K562 (cell line): ENCODE measurements around the gene MEGF11. TPM values are rescaled to one million over a fixed set of nuclear protein-coding genes. Genes with fewer than 3 reads are reported as not detected.

Source experiments
- ATAC-seq: fragments of 200-7000 bp; cut with Tn5 transposase; 3 replicates; pipeline ENCODE4 v1.9.1; 2020; ENCODE audit warnings: moderate library complexity
- BruUV-seq: library from RNA; stranded (reverse); fragments of 400-500 nt; replicated peaks from 2 replicates; lab custom pipeline; 2021; lab: Mats Ljungman, UMichigan
- CTCF ChIA-PET: fragments of 300-600 bp; formaldehyde crosslinking; extraction: SDS; loops from one replicate; lab custom pipeline; 2021; ENCODE audit warnings: low intra/inter-chr PET ratio; lab: Yijun Ruan, JAX
- POLR2A ChIA-PET: fragments of 300-600, 350-650 bp; sonication (Branson Sonifier 250); formaldehyde crosslinking; extraction: SDS; loops from one replicate; lab custom pipeline; 2021; ENCODE audit warnings: antibody characterized with exemption, inconsistent platforms; lab: Yijun Ruan, JAX
- DNase-seq, 4 experiments: peaks; one replicate each; pipeline versions ENCODE4 v3.0.0 to v3.0.0-alpha.2; 2011 to 2018; ENCODE audit warnings: low spot score in 3 of 4, mixed read lengths in 3 of 4; ENCODE audit errors: extremely low read depth in 1 of 4
- FAIRE-seq: peaks from 2 replicates; lab custom pipeline; 2011; peaks lifted over from hg19 to GRCh38; lab: Jason Lieb, UNC
- H2AFZ ChIP-seq: 2 replicates; pipeline ENCODE4 v1.6.0; 2011; ENCODE audit warnings: low read depth, low read length, control low read depth, inconsistent platforms
- H3K27ac ChIP-seq: fragments of 200-600 bp; 3 replicates; pipeline ENCODE4 v1.8.0; 2011; ENCODE audit warnings: low read depth, mild to moderate bottlenecking, control low read depth, inconsistent platforms, low read length, moderate library complexity, mixed read lengths; ENCODE audit errors: extremely low read depth
- H3K27me3 ChIP-seq, 2 experiments: fragments of 300-600 bp in 1 of 2; 2 replicates in 1 of 2; 3 replicates in 1 of 2; pipeline versions ENCODE4 v1.6.0 to v1.8.0; 2011; ENCODE audit warnings: inconsistent platforms in 2 of 2, low read length in 2 of 2, mild to moderate bottlenecking in 1 of 2, mixed read lengths in 1 of 2, moderate library complexity in 1 of 2; ENCODE audit not compliant: control insufficient read depth in 2 of 2, insufficient read depth in 2 of 2
- H3K36me3 ChIP-seq: fragments of 300-600 bp; 3 replicates; pipeline ENCODE4 v1.8.0; 2011; ENCODE audit warnings: mild to moderate bottlenecking, low read length, inconsistent platforms; ENCODE audit not compliant: control insufficient read depth, insufficient read depth
- H3K4me1 ChIP-seq, 2 experiments: fragments of 200-600 bp in 1 of 2; replicated peaks in 1 of 2; 2 replicates in 1 of 2; 3 replicates in 1 of 2; pipeline versions ENCODE4 v1.5.1 to v1.8.0; 2011; ENCODE audit warnings: inconsistent platforms in 2 of 2, low read length in 2 of 2, mild to moderate bottlenecking in 1 of 2, mixed read lengths in 1 of 2, moderate library complexity in 1 of 2; ENCODE audit not compliant: control insufficient read depth in 2 of 2, insufficient read depth in 2 of 2
- H3K4me2 ChIP-seq: 2 replicates; pipeline ENCODE4 v1.6.1; 2011; ENCODE audit warnings: low read length, control low read depth, inconsistent platforms, mixed read lengths; ENCODE audit not compliant: insufficient read depth
- H3K4me3 ChIP-seq: fragments of 200-600 bp; sonication (generic), shearing (Covaris generic); 2 replicates; pipeline ENCODE4 v1.5.1; 2016; ENCODE audit warnings: control low read depth, inconsistent platforms
- H3K79me2 ChIP-seq: fragments of 200-600 bp; 3 replicates; pipeline ENCODE4 v1.8.0; 2011; ENCODE audit warnings: low read length, inconsistent platforms; ENCODE audit not compliant: control insufficient read depth, insufficient read depth
- H3K9ac ChIP-seq, 2 experiments: 2 replicates each; pipeline versions ENCODE4 v1.6.0 to v1.6.1; 2011; ENCODE audit warnings: low read depth in 2 of 2, low read length in 2 of 2, control low read depth in 1 of 2, inconsistent platforms in 1 of 2, mild to moderate bottlenecking in 1 of 2, mixed read lengths in 1 of 2; ENCODE audit not compliant: insufficient read depth in 1 of 2
- H3K9me1 ChIP-seq: one replicate; pipeline ENCODE4 v1.6.0; 2011; ENCODE audit warnings: inconsistent platforms, mild to moderate bottlenecking, low read length, moderate library complexity; ENCODE audit not compliant: control insufficient read depth, insufficient read depth
- H3K9me3 ChIP-seq: replicated peaks from 2 replicates; pipeline ENCODE4 v1.5.1; 2011; ENCODE audit warnings: low read depth, low read length, inconsistent platforms; ENCODE audit not compliant: control insufficient read depth, insufficient read depth
- H4K20me1 ChIP-seq: replicated peaks from 2 replicates; pipeline ENCODE4 v1.6.1; 2011; ENCODE audit warnings: low read length, inconsistent platforms, mixed read lengths; ENCODE audit not compliant: control insufficient read depth, insufficient read depth
- FOXA3 ChIP-seq, 2 experiments: fragments of 450-650 bp in 1 of 2; sonication (generic) in 1 of 2; formaldehyde crosslinking; IDR thresholded peaks in 1 of 2; conservative IDR thresholded peaks in 1 of 2; 2 replicates each; pipeline versions ENCODE4 v1.4.0 to v1.8.0; 2020 to 2022; ENCODE audit warnings: mild to moderate bottlenecking in 2 of 2, missing genetic modification reagents in 1 of 2
- SNIP1 ChIP-seq: fragments of 450-650 bp; IDR thresholded peaks from 2 replicates; pipeline ENCODE4 v1.7.1; 2017; ENCODE audit warnings: low read depth, mild to moderate bottlenecking
- ZKSCAN1 ChIP-seq: fragments of 150-350 bp; IDR thresholded peaks from 2 replicates; pipeline ENCODE4 v1.6.1; 2016; ENCODE audit warnings: low read depth, low read length
- ZNF12 ChIP-seq: sonication (generic); formaldehyde crosslinking; IDR thresholded peaks from 2 replicates; pipeline ENCODE4 v1.4.0; 2020; ENCODE audit warnings: mild to moderate bottlenecking, missing genetic modification reagents
- WGBS: fragments of 100-300 bp; shearing (Covaris generic); methylation state at CpG from one replicate; pipeline ENCODE4 v1.1.6; 2016; ENCODE audit warnings: low coverage, mixed read lengths; ENCODE audit not compliant: insufficient coverage; ENCODE audit errors: missing lambda C conversion rate; 5-methylcytosine and 5-hydroxymethylcytosine counted together
- in situ Hi-C: fragments of 300-500 bp; cut with MboI; formaldehyde crosslinking; loops from 4 replicates; pipeline ENCODE4 v1.15.0; 2018; ENCODE audit warnings: inconsistent platforms, mixed read lengths
- intact Hi-C: fragments of 100-400 bp; cut with micrococcal nuclease; formaldehyde crosslinking; loops from 2 replicates; pipeline ENCODE4 v1.14.2; 2022
- polyA plus RNA-seq, 8 experiments: library from polyadenylated mRNA; depleted of rRNA in 4 of 8; stranded (reverse) in 5 of 8; unstranded in 3 of 8; fragments of >200 nt; fragmentation: Nextera tagmentation in 2 of 8; fragmentation: Illumina TruSeq in 1 of 8; extraction: Ambion mirVana in 2 of 8; extraction: Trizol in 1 of 8; gene quantifications; 2 replicates each; pipeline versions ENCODE4 v1.2.1 to v1.2.3, GENCODE V29; 2011 to 2014; ENCODE audit warnings: inconsistent platforms in 1 of 8, missing spikeins in 1 of 8
- total RNA-seq, 7 experiments: library from RNA; depleted of rRNA in 6 of 7; stranded (reverse); fragments of >200 nt in 6 of 7; fragmentation: Illumina TruSeq in 2 of 7; extraction: Trizol in 2 of 7; gene quantifications; 2 replicates each; pipeline versions ENCODE4 v1.2.1 to v1.2.3, GENCODE V29; 2011 to 2021; ENCODE audit warnings: low replicate concordance in 1 of 7

Gene MEGF11
- total and polyA plus RNA-seq, 9 of the 15 experiments (the other 6 are each of a cell fraction or from before 2014, with no cell fraction given): 0.06 to 0.23 (median 0.20) TPM; not detected in 6

DNA sequence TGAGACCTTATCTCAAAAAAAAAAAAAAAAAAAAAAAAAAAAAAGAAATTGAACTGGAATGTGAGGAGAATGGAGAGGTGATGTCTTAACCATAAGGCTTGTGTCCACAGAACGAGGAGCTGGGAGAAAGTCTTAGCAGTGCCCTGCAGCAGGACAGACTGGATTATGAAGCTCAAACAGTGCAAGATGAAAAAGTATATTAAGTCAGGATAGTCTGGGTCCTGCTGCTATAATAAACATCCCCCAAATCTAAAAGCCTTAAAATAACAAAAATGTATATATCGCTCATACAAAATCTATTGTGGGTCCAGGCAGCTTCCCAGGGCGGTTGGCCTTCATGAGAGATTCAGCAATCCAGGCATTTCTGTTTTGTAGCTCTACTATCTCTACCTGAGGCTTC lies 208.7 kb downstream of the MEGF11 start:
- intact Hi-C loops: no loop called here
- Histone ChIP-seq H3K9me1 (no peaks in the 10 kb centered on the region), H3K27ac (no peak overlapping the region), H3K4me1 (no peaks in the 10 kb centered on the region), H3K27me3 (peaks cover 22 to 50% of the 10 kb centered on the region in 2 experiments), H3K36me3 (no peaks in the 10 kb centered on the region), H4K20me1 (0 out of 2 replicates have a peak, but pooled peaks cover 5% of the 10 kb centered on the region), H3K4me2 (no peak overlapping the region), H3K4me3 (no peak overlapping the region), H2AFZ (no peak overlapping the region), H3K79me2 (no peaks in the 10 kb centered on the region), H3K9ac (no peak overlapping the region), H3K9me3 (no peaks in the 10 kb centered on the region; the same call in 1 of the 2 replicates)
- no TSS peak for BruUV-seq
- TF ChIP-seq SNIP1 (no peak), ZNF12 (CRISPR knock-in tag) (peak; percentile 93)
- in situ Hi-C loops: no loop called here
- WGBS: 0% methylated on average over 3 of the region's 3 CpGs
- ChIA-PET CTCF (no interaction called here), POLR2A (interaction anchor here (0.9 kb wide), 1 partner anchor 8 kb away, joined by 5 read pairs; no protein-coding TSS in a partner anchor)
- ATAC-seq (no peak), FAIRE-seq (no peak), DNase-seq (no peak)

DNA sequence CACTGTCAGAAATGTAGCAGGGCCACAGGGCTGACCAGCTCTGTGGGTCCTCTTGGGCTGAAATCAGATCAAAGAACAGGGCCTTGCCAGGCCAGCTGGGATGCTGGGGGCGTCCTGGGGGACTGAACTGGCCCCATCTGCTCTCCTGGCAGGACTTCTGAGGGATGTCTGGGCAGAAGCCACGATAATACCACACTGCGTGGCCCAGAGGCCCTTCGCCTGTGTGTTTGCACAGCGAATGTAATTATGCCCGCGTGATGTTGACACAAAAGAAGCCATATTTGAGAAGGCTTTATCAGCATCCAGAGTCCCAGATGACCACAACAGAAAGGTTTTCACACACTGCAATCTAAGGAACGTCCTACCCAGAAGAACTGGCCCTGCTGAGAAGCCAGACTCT lies 210.3 kb downstream of the MEGF11 start:
- Histone ChIP-seq H4K20me1 (peaks cover 12% of the 10 kb centered on the region; the same call in 1 of the 2 replicates), H3K9me1 (no peaks in the 10 kb centered on the region), H3K27me3 (peaks cover 31 to 52% of the 10 kb centered on the region in 2 experiments), H3K27ac (no peak overlapping the region), H2AFZ (no peak overlapping the region), H3K79me2 (no peaks in the 10 kb centered on the region), H3K4me2 (no peak overlapping the region), H3K9ac (no peak overlapping the region), H3K4me3 (no peak overlapping the region), H3K9me3 (no peaks in the 10 kb centered on the region; the same call in 1 of the 2 replicates), H3K4me1 (no peaks in the 10 kb centered on the region), H3K36me3 (no peaks in the 10 kb centered on the region)
- intact Hi-C loops (no loop called here), in situ Hi-C loops (no loop called here)
- ChIA-PET POLR2A (no interaction called here), CTCF (no interaction called here)
- ATAC-seq (no peak), FAIRE-seq (no peak), DNase-seq (no peak)
- no TSS peak for BruUV-seq
- peak in 1 of 2 experiments; percentile 56; a peak in 1 of 4 replicates for TF ChIP-seq FOXA3 (CRISPR knock-in tag; conservative IDR thresholded peaks at IDR 0.05 in 1 of 2, IDR thresholded peaks at IDR 0.05 in 1 of 2)
- TF ChIP-seq ZKSCAN1: no peak
- WGBS: 0% methylated on average over 8 of the region's 8 CpGs
